Measurements from ENCODE around the gene FABP6. TPM values are rescaled to one million over a fixed set of nuclear protein-coding genes. Genes with fewer than 3 reads are reported as not detected.

Gene FABP6
- total and polyA plus RNA-seq, 9 of the 15 experiments (the other 6 are each of a cell fraction or from before 2014, with no cell fraction given), result 0.11 to 0.33 (median 0.21) TPM; not detected in 4

DNA sequence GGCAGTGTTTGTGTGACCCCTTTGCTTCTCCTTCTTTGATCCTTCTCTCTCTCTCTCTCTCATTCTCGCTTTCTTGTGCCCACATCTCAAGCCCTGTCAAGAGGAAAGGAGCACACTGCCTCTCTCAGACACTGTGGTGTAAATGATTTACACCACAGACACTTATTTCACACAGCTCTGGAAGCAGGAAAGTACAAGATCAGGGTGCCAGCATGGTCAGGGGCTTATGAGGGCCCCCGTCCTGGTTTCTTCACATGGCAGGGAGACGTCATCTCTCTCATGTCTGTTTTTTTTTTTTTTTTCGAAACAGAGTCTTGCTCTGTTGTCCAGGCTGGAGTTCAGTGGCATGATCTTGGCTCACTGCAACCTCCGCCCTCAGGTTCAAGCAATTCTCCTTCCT, 6.4 kb downstream of the FABP6 start:
- no peak overlapping the region for H3K4me3 ChIP-seq
- no peaks in the 10 kb centered on the region for H3K9me3 ChIP-seq (replicated peaks; ENCODE audit: control insufficient read depth, insufficient read depth, low read depth, low read length)
- intact Hi-C loops (cut with micrococcal nuclease), result no loop called here
- DNase-seq (ENCODE audit: extremely low read depth in 1 of 4, low spot score in 3 of 4) (no peak), FAIRE-seq (no peak), ATAC-seq (no peak)
- H3K9me1 ChIP-seq (ENCODE audit: control insufficient read depth, insufficient read depth, low read length), result no peaks in the 10 kb centered on the region
- H3K4me2 ChIP-seq (ENCODE audit: insufficient read depth, low read length), result no peak overlapping the region
- no peaks in the 10 kb centered on the region for H4K20me1 ChIP-seq (replicated peaks; ENCODE audit: control insufficient read depth, insufficient read depth, low read length)
- no peaks in the 10 kb centered on the region for H3K79me2 ChIP-seq (ENCODE audit: control insufficient read depth, insufficient read depth, low read length)
- ChIA-PET CTCF (ENCODE audit: low intra/inter-chr PET ratio) (no interaction called here), POLR2A (no interaction called here)
- no peak for TF ChIP-seq MTA2 (IDR thresholded peaks at IDR 0.05; ENCODE audit: low read depth)
- TF ChIP-seq, protein P1, sequence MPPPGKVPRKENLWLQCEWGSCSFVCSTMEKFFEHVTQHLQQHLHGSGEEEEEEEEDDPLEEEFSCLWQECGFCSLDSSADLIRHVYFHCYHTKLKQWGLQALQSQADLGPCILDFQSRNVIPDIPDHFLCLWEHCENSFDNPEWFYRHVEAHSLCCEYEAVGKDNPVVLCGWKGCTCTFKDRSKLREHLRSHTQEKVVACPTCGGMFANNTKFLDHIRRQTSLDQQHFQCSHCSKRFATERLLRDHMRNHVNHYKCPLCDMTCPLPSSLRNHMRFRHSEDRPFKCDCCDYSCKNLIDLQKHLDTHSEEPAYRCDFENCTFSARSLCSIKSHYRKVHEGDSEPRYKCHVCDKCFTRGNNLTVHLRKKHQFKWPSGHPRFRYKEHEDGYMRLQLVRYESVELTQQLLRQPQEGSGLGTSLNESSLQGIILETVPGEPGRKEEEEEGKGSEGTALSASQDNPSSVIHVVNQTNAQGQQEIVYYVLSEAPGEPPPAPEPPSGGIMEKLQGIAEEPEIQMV (tag; conservative IDR thresholded peaks at IDR 0.05; ENCODE audit: low read depth), result no peak
- BruUV-seq (replicated peaks), result no TSS peak
- H3K27me3 ChIP-seq (ENCODE audit: control insufficient read depth in 2 of 2, insufficient read depth in 2 of 2, low read length in 2 of 2), result no peaks in the 10 kb centered on the region; a peak in 1 of 5 replicates
- no peak overlapping the region for H3K9ac ChIP-seq (ENCODE audit: insufficient read depth in 1 of 2, low read depth in 2 of 2, low read length in 2 of 2)
- 42% methylated on average over 3 of the region's 5 CpGs for WGBS (ENCODE audit: insufficient coverage, low coverage, missing lambda C conversion rate)
- peaks cover 0 to 9% of the 10 kb centered on the region in 2 experiments for H3K4me1 ChIP-seq (replicated peaks in 1 of 2; ENCODE audit: control insufficient read depth in 2 of 2, insufficient read depth in 2 of 2, low read length in 2 of 2)
- H2AFZ ChIP-seq (ENCODE audit: low read depth, low read length), result no peak overlapping the region
- H3K36me3 ChIP-seq (ENCODE audit: control insufficient read depth, insufficient read depth, low read length), result no peaks in the 10 kb centered on the region
- in situ Hi-C loops (cut with MboI), result no loop called here
- H3K27ac ChIP-seq (ENCODE audit: extremely low read depth, low read depth, low read length), result no peak overlapping the region

DNA sequence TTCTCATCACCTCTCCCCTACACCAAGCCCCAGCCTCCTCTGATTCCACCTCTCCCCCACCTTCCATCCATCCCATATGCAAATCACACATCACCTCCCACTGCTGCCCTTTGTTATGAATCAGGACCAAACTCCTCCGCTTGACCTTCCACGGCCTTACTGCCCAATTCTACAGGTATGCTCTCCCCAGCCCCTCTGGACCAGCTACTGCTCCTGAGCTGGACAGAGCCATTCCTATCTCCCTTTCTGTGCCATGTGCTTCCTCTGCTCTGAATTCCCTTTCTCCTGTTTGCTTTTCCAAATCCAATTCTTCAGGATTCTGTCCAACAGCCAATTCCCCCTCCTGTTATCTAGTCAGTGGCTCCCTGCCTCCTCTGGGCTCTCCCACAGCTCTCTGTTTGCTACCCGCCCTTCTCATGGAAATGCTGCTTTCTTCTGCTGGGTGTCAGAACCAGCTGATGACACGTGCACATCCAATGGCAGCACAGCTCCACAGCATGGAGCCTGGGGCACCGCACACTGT, 8.3 kb downstream of the FABP6 start:
- POLR2A ChIA-PET, result no interaction called here
- no peak overlapping the region for H3K9ac ChIP-seq (ENCODE audit: insufficient read depth in 1 of 2, low read depth in 2 of 2, low read length in 2 of 2)
- H3K27ac ChIP-seq (ENCODE audit: extremely low read depth, low read depth, low read length), result no peak overlapping the region
- H3K9me1 ChIP-seq (ENCODE audit: control insufficient read depth, insufficient read depth, low read length), result no peaks in the 10 kb centered on the region
- H3K27me3 ChIP-seq (ENCODE audit: control insufficient read depth in 2 of 2, insufficient read depth in 2 of 2, low read length in 2 of 2), result no peaks in the 10 kb centered on the region; a peak in 1 of 5 replicates
- in situ Hi-C loops (cut with MboI) (no loop called here), intact Hi-C loops (cut with micrococcal nuclease) (no loop called here)
- FAIRE-seq (no peak), DNase-seq (ENCODE audit: extremely low read depth in 1 of 4, low spot score in 3 of 4) (no peak), ATAC-seq (no peak)
- no peaks in the 10 kb centered on the region for H3K9me3 ChIP-seq (replicated peaks; ENCODE audit: control insufficient read depth, insufficient read depth, low read depth, low read length)
- no peaks in the 10 kb centered on the region for H4K20me1 ChIP-seq (replicated peaks; ENCODE audit: control insufficient read depth, insufficient read depth, low read length)
- CTCF ChIA-PET (ENCODE audit: low intra/inter-chr PET ratio), result no interaction called here
- H3K36me3 ChIP-seq (ENCODE audit: control insufficient read depth, insufficient read depth, low read length), result no peaks in the 10 kb centered on the region
- H2AFZ ChIP-seq (ENCODE audit: low read depth, low read length), result no peak overlapping the region
- H3K4me3 ChIP-seq, result no peak overlapping the region
- no peak overlapping the region for H3K4me2 ChIP-seq (ENCODE audit: insufficient read depth, low read length)
- H3K79me2 ChIP-seq (ENCODE audit: control insufficient read depth, insufficient read depth, low read length), result no peaks in the 10 kb centered on the region
- no TSS peak for BruUV-seq (replicated peaks)
- H3K4me1 ChIP-seq (replicated peaks in 1 of 2; ENCODE audit: control insufficient read depth in 2 of 2, insufficient read depth in 2 of 2, low read length in 2 of 2), result peaks cover 0 to 11% of the 10 kb centered on the region in 2 experiments
- 27% methylated on average over 5 of the region's 5 CpGs for whole genome bisulfite sequencing (ENCODE audit: insufficient coverage, low coverage, missing lambda C conversion rate)
- TF ChIP-seq ZNF75A (CRISPR knock-in tag; IDR thresholded peaks at IDR 0.05) (no peak), PHTF2 (CRISPR knock-in tag; IDR thresholded peaks at IDR 0.05) (no peak), ZNF785 (CRISPR knock-in tag; IDR thresholded peaks at IDR 0.05) (no peak), ZNF695 (CRISPR knock-in tag; IDR thresholded peaks at IDR 0.05) (no peak), ZKSCAN1 (IDR thresholded peaks at IDR 0.05; ENCODE audit: low read depth, low read length) (no peak), POLR2G (IDR thresholded peaks at IDR 0.05; ENCODE audit: low read depth, low read length) (no peak), FOXA1 (IDR thresholded peaks at IDR 0.05; ENCODE audit: borderline replicate concordance) (no peak), HCFC1 (IDR thresholded peaks at IDR 0.05; ENCODE audit: low read depth, low read length) (no peak), RNF2 (IDR thresholded peaks at IDR 0.05) (no peak)
- TF ChIP-seq, protein P2, sequence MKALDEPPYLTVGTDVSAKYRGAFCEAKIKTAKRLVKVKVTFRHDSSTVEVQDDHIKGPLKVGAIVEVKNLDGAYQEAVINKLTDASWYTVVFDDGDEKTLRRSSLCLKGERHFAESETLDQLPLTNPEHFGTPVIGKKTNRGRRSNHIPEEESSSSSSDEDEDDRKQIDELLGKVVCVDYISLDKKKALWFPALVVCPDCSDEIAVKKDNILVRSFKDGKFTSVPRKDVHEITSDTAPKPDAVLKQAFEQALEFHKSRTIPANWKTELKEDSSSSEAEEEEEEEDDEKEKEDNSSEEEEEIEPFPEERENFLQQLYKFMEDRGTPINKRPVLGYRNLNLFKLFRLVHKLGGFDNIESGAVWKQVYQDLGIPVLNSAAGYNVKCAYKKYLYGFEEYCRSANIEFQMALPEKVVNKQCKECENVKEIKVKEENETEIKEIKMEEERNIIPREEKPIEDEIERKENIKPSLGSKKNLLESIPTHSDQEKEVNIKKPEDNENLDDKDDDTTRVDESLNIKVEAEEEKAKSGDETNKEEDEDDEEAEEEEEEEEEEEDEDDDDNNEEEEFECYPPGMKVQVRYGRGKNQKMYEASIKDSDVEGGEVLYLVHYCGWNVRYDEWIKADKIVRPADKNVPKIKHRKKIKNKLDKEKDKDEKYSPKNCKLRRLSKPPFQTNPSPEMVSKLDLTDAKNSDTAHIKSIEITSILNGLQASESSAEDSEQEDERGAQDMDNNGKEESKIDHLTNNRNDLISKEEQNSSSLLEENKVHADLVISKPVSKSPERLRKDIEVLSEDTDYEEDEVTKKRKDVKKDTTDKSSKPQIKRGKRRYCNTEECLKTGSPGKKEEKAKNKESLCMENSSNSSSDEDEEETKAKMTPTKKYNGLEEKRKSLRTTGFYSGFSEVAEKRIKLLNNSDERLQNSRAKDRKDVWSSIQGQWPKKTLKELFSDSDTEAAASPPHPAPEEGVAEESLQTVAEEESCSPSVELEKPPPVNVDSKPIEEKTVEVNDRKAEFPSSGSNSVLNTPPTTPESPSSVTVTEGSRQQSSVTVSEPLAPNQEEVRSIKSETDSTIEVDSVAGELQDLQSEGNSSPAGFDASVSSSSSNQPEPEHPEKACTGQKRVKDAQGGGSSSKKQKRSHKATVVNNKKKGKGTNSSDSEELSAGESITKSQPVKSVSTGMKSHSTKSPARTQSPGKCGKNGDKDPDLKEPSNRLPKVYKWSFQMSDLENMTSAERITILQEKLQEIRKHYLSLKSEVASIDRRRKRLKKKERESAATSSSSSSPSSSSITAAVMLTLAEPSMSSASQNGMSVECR (CRISPR knock-in tag; IDR thresholded peaks at IDR 0.05), result no peak

Measured in K562 (cell line).